ENCODE measurements around the gene PRKAR2B.
"Not testable (repeated sequence)": the region's sequence is repeated elsewhere in the genome, so short reads cannot be mapped to it uniquely, and the experiment has no call there.

PRKAR2B gene

DNA sequence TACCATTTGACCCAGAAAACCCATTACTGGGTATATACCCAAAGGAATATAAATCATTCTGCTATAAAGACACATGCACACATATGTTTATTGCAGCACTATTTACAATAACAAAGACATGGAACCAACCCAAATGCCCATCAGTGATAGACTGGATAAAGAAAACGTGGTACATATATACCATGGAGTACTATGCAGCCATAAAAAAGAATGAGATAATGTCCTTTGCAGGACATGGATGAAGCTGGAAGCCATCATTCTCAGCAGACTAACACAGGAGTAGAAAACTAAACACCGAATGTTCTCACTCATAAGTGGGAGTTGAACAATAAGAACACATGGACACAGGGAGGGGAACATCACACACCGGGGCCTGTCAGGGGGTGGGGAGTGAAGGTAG is 111.2 kb downstream of the PRKAR2B start:
- DNase-seq (ENCODE audit: low read depth, low spot score), result not testable (repeated sequence)

DNA sequence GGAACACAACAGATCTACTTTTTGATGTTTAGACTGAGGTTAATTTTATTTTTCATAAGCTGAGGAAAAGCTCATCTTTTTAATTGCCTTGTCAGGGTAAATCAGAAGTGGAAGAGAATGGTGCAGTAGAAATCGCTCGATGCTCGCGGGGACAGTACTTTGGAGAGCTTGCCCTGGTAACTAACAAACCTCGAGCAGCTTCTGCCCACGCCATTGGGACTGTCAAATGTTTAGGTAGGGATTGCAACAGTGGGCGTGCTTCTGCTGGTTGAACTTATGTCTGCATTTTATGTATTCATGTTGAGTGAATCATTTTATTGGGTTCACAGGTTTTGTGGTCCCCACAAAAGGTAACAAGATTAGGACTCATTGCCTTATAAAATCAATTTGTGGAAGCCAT is 112.6 kb downstream of the PRKAR2B start:
- DNase-seq (ENCODE audit: low read depth, low spot score), result no peak

DNA sequence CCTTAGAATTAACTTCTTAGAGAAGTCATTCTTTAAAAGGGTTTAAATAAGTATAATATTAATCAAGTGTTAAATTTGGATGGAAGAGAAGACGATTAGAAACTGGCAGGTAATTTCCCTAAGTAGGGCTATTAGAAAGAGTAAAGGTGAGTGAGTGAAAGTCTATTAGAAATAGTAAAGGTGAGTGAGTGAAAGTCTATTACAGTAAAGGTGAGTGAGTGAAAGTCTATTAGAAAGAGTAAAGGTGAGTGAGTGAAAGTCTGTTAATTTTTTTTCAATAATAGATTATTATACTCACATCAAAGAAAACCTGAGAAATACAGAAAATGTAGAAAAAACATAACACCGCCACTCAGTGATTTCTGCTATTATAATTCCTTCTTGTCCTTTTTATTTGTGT is 113.5 kb downstream of the PRKAR2B start:
- DNase-seq (ENCODE audit: low read depth, low spot score), result no peak

DNA sequence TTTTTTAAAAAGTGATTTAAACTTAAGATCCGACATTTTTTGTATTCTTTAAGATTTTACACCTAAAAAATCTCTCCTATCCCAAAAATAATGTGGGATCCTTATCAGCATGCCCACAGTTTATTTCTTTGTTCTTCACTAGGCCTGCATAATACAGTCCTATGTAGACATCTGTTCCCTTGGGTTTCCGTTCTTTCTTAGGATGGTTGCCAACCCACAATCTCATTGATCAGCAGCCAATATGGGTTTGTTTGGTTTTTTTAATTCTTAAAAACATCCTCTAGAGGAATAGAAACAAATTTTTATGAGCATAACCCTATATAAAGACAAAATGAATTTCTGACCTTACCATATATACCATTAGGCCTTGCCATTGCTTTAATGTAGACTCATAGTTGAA is 115.9 kb downstream of the PRKAR2B start:
- no peak for DNase-seq (ENCODE audit: low read depth, low spot score)

DNA sequence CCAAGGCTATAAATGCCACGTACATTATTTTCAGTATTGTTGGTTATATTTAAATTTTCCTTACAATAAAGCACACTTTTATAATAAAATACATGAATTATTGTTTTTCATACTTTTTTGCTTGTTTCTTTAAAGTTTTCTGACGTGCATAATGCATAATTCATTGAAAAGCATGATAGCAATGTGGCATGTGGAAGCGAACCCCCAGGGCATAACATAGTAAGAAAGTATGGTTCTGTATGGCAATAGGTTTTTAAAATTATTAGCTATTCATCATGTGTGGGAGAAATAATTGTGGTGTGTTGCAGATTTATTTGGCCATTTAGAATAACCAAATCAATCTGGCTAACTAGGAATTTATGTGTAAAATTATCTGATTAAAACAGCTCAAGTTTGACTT is 116.9 kb downstream of the PRKAR2B start:
- no peak for DNase-seq (ENCODE audit: low read depth, low spot score)

DNA sequence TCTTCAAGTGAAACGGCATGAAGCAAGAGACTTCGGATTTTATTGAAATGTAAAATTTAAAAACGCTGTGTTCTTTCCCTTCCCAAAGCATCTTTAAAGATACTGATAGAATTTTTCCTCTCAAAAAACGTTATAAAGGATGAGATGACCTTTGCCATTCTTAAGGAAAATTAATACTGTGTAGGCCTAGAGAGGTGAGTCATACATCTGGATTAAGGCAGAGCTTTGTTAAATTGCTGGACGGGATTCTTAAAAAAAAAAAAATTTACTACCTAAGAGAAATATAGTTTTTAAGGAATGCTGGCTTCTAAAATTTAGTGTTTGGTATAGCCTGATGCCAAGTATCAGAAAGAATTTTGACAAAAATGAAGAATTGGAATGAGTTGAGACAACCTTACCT is 118.0 kb downstream of the PRKAR2B start:
- DNase-seq (ENCODE audit: low read depth, low spot score), result no peak

DNA sequence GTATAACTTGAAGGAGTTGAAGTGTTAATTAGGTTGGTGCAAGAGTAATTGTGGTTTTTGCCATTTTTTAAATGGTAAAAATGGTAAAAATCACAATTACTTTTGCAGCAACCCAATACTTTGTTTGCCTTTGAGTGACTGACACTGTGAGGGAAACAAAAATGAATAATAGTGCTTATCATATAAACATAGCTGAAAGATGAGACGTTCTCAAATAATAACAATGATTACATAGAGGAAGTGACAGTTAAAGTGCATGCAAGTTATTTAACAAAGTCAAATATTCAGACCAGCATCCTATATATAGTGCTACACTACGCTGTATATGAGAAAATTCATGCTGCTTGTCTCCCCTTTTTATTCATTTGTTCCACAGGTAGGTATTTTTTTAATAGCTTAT is 119.6 kb downstream of the PRKAR2B start:
- no peak for DNase-seq (ENCODE audit: low read depth, low spot score)

DNA sequence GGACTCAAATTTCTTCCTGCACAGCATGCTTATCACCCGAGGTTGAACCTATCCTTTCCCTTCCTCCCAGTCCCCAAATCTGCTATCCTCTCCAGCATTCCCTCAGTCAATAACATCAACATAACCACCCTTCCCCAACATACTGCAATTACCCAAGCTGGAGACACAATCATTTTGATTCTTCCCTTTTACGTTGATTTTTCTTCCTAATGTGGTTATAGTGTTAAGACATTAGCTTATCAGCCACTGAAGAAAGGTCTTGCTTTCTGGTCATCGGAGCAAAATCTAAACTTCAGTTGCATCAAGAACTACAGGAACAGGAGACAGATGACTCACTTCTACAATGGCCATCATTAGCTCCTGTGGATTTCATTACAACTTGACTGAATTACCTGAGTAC is 120.8 kb downstream of the PRKAR2B start:
- DNase-seq (ENCODE audit: low read depth, low spot score), result no peak

DNA sequence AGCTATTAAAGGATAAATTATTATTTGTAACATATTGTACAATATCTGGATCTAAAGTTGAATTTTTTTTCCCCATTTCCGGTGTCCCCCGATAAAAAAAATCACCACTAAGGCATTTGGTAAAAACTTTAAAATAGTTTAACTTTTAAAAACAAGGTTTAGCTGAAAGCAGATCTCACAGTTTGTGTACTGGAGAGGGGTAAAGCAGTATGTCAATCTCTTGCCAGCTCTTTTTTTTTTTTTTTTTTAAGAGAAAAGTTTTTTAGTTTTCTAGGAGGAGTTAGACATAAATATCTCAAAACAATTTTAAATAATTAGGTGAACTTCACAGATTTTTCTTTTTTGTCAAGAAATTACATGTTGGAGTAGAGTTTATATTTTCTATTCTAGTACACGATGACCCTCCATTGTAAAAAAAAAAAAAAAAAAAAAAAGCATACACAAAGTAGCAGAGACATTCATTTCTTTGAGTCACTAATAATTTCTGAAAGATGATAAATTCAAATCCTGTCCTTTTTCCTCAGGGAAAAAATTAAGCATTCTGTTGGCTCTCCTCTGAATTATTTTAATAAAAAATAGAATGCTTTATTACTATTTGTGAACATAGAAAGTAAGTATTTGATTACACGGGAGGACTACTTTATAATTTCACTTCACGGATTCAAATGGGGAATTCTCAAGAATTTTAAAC is 122.4 kb downstream of the PRKAR2B start:
- DNase-seq (ENCODE audit: low read depth, low spot score), result no peak

DNA sequence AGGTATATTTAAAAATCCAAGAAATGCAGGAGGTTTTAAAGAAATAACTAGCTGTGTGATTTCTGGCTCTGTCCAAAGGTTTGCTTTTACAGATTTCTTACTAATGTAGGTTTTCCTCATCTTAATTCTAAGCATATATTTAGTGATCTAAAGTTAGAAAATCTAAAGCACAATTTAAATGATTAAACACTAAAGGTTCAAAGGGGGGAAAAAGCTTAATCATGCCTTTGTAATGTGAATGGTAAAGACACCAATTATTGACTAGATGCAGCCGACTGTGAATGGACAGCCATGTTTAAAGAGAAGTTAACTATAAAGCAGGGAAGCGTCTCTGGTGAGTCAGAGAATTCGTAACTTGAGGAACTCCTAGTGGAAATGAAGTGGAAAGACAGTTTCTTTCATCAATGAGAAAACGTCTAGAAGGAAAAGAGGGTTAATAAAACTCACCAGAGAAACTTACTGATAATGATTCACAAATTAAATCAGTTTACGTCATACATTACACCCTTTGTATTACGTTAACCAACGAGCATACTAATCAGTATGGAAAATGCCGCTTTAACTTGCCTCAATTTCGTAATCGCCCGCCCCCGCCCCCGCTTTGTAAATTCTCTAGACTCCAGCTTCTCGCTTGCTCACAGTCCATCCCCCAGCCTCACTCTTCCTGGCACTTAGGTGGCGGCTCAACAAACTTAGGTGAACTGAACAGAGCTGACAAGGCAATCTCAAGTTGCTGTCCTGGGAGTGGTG is 123.2 kb downstream of the PRKAR2B start:
- peak; percentile 38 for DNase-seq (ENCODE audit: low read depth, low spot score)

DNA sequence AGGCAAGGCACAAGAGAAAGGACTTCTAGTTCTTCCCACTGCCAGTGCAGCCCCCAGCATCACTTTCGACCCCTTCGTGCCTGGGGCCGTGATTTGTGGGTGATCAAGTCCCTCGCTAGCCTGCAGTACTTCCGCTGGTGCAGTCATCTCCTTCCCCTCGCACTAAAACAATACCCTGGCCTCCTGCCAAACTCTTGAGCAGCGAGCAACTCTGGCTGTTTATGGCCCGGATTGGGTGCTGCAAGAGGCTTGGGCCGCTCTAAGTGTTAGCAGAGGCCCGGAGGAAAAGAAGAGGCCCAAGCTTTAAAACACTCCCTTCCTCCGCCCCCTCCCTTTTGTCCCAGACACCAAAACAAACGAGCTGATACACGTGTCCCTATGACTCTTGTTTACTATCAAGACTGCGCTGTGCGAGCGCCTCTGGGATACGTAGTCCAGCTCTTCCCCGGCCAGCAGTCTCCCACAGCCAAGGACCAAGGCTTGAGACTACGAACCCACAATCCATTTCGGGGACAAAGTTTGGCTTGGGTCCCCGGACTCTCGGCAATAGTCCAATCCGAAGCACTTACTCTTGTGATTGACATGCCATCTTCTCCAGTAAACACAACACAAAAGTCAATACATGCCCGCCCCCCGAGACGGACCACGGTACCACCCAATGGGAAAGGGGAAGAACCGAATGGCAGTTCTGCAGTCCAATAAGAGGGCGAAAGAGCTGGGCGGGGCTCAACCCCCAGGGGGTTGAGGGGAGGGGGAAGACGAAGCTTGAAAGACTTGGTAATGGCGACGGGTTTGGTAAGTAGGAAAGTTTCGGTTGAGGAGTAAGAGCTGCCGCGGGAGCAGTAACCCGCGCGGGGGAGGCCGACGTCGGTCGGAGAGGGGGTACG is 124.0 kb downstream of the PRKAR2B start, which contains the start of gene HBP1:
TSS of gene HBP1 (plus strand) at position 771 of the 887 bp plus-strand sequence. CDS start 10,891 bp downstream, outside the sequence.
- DNase-seq (ENCODE audit: low read depth, low spot score), result peak; percentile 93

DNA sequence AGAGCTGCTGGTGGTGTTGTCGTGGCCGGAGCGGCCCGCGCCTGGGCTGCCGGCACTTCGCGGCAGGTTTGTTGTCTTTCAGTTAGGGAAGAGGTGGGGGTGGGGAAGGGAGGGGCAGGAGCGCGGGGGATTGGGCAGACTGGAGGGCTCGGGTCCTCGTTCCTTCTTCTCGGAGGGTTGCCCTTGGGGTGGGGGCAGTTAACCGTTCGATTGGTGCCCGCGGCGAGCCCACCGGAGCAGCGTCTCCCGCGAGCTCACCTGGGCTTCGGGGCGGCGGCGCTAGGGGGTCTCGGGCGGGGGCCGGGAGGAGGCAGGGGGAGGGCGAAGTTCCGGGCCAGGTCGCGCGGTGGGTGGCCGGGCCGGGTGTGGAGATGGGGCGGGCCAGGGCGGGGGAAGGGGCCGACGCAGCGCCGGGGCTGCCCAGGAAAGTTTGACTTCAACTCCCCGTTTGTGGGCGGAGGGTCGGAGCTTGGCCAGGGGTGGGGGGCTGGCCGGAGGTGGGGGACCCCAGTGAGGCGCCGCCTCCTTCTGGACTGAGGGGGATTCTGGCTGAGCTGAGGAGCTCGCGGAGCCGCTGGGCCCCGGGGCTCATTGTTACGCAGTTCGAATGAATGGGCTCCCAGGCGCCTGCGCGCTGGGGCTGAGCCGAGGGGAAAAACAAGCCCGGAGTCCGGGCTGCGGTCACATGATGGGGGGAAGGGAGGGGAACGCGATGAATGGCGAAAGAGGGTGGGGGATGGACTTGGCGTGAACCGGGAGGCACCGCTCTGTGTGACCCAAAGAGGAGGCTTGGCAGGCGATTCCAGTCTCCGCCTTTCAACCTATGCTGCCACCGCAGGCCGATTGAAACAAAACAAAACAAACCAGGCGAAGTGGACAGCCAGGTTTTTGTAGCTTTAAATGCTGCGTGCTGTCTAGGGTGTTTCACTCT is 124.9 kb downstream of the PRKAR2B start:
- peak; percentile 56 for DNase-seq (ENCODE audit: low read depth, low spot score)

DNA sequence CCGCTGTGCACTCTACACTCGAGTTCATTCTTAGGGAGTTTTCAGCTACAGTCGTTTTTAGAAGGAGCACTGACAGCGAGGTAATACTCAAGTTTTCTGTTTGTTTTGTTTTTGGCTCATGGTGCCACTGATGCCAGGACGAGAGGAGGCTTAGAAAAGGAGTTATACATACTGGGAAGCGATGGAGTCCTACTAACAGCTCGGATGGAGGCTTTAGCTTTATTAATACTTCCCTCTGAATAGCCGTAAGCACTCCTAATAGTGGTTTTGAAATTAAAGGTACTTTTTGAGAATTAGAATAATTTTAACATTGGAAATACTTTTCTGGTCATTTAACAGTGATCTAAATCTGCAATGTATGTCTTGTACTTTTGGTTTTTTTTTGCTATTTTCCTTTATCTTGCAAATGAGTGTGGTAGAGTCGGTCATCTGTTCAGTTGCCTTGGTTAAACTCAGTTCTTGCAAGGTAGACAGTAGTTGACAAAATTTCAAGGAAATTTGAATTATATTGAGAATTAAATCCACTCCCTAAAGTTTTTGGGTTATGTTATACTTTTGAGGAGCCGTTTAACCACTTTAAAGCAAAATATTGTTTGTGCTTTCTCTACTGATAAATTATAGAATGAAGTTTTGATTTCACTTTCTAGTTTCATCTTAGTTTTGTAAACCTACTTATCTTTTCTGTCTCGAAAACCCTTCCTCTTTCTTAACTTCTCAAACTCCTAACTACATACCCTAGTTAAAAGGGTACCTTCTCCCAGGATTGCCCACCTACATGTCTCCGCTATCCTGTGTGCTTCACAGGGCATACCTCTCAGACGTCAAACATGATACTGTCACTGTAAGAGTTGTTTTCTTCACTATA is 125.8 kb downstream of the PRKAR2B start:
- no peak for DNase-seq (ENCODE audit: low read depth, low spot score)

DNA sequence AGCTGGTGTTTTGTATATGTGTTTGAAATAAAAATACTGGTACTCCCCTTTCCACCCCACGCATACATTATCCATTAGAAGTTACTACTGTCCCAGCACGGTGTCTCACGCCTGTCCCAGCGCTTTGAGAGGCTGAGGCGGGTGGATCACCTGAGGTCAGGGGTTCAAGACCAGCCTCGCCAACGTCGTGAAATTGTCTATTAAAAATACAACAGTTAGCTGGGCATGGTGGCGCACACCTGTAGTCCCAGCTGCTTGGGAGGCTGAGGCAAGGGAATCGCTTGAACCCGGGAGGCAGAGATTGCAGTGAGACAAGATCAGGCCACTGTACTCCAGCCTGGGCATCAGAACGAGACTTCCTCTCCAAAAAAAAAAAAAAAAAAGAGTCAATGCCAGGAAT is 127.0 kb downstream of the PRKAR2B start:
- DNase-seq (ENCODE audit: low read depth, low spot score), result no peak

DNA sequence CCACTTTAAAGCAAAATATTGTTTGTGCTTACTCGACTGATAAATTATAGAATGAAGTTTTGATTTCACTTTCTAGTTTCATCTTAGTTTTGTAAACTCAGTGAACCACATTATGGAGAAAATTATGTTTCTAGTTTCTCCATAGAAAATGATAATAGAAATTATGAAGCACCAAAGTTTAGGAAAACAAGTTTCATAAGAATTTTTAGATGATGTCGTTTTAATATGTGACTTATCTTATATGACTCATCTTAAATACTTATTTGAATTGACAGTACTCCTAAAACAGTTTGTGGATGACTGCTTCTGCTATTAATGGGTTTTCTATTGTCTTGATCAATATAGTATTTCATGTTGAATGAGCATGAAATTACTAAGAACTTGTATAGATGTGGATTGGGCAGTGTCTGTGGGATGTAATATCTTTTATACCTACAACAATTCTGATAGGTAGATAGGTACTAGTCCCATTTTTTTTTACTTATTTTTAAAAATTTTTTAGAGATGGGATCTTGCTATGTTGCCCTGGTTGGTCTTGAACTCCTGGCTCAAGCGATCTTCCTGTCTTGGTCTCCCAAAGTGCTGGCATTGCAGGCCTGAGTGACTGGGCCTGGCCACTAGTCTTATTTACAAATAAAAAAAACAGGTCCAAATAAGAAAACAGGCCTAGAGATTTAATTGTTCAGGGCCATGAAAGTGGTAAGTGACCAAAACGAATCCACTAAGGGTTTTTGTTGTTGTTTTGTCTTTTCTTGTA is 127.9 kb downstream of the PRKAR2B start:
- DNase-seq (ENCODE audit: low read depth, low spot score), result no peak

DNA sequence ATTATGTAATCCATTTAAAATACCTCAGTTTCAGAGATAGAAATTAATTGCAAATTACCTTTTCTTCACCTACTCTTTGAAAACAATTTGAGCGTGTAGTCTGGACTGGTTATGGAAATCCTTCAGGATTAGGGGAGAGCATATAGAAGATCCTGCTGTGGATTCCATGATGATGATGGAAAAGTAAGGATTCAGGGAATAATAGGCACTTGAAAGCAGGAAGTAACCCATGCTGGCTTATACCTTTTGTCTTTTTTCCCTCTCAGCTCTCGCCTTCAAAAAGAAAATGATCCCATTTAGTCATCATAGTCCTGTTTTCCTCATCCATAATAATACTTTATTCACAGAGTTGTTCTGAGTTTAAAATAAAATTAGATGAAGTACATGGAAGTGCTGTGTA is 128.7 kb downstream of the PRKAR2B start:
- no peak for DNase-seq (ENCODE audit: low read depth, low spot score)

DNA sequence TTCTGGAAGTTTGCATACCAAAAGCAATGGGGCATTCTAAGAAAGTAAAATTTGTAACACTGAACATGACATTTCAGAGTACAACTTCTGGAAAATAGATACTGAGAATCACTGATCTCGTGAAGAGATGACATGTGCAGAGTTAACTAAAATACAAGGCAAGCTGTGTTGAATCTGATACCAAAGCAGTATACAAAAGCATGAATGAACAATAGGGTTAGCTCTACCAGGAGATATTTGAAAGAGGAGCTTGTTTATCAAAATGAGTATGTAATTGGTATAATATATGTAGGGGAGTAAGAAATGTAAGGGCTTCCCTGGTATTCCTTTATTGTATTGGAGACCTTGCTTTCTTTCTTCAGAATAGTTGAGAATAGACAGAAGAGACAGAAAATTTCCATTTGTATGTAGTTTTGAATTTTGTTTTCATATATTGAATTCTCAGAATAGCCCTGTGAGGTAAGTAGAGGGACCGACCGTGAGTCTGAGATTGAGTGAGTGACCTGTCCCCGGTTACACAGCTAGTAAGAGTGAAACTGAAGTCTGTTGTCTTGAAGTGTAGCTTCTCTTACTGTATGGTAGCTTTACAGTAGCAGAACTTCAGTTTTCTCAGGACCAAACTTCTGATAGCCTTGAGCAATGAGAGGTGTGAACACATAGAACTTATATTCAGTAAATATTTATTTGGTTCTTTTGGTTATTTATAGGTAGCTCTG is 129.3 kb downstream of the PRKAR2B start:
- no peak for DNase-seq (ENCODE audit: low read depth, low spot score)

DNA sequence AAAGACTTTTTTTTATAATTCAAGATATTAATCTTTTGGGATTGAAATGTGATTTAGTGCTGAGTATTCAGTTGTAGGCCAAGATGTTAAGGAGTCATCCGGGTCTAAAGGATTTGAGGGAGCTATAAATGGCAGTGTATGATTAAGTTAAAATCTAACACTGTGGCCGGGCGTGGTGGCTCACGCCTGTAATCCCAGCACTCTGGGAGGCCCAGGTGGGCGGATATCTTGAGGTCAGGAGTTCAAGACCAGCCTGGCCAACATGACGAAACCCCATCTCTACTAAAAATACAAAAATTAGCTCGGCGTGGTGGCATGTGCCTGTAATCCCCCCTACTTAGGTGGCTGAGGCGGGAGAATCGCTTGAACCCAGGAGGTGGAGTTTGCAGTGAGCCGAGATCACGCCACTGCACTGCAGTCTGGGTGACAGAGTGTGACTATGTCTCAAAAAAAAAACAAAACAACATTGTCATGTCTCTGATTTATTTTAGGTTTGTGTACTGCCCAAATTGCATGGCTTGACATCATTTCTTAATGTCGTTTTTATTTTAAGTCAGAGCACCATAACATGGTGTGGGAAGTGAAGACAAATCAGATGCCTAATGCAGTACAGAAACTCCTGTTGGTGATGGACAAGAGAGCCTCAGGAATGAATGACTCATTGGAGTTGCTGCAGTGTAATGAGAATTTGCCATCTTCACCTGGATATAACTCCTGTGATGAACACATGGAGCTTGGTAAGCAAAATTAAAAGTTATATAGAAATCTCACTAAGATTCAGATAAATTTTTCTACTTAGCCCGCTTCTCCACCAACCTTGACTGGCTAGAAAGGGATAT is 135.0 kb downstream of the PRKAR2B start:
- DNase-seq (ENCODE audit: low read depth, low spot score), result no peak

Data from activated naive CD8-positive, alpha-beta T cell treated with anti-CD3 and anti-CD28 coated beads, Interleukin-2, amount 50 U/mL, for 16 hours (primary cell).